Fibroblast of peridontal ligament (primary cell): Measurements from ENCODE around the gene SLC6A19.
"Not testable (repeated sequence)": the region's sequence is repeated elsewhere in the genome, so short reads cannot be mapped to it uniquely, and the experiment has no call there.

Experiments used
- DNase-seq: peaks from one replicate; pipeline ENCODE4 v3.0.0-alpha.2; 2010; ENCODE audit errors: extremely low read depth

Gene SLC6A19

DNA sequence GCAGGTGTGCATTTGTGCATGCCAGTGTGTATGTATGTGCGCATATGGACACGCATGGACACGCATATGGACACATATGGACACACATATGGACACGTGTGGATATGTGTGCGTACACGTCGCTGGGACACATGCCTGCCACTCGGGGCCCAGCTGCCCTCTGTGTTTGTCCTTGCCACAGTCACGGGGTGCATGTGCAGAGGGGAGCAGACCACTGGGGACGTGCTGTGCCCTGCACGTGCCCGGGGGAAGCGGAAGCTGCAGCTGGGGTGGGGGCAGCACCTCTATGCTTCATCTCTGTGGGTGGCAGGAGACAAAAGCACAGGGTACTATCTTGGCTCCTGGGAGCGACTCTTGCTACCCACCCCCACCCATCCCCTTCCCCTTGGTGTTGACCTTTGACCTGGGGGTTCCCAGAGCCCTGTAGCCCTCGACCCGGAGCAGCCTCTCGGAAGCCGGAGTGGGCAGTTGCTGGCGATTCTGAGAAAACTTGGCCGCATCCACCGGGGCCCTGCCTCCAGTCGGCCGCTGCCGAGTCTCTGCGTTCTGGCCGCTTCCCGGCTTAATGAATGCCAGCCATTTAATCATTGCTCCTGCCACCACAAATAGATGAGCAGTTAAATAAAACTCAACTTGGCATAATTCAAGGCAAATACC lies 21.4 kb downstream of the SLC6A19 start:
- DNase-seq, result no peak

- DNase-seq, result no peak
These were observed 21.9 kb downstream of the SLC6A19 start for GRCh38 chr5:1223278-1223670.

GRCh38 chr5:1224631-1225030 lies 23.2 kb downstream of the SLC6A19 start:
- no peak for DNase-seq

DNA sequence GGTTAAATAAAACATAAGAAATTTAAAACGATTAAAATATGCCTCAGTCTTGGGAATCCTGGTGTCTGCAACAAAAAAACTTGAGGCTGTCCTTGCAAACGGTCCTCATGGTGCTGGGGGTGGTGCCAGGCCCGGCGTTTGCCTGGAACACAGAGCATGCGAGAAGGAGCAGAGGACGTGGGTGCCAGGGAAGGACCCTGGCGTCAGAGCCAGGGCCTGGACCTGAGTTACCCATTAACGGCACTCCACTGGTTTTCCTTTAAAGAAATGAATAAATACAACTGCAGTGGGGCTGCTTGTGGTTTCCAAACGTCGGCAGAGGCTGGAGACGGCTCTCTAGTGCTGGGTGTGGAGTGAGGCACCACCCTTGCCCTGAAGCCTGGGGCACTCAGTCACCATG lies 23.7 kb downstream of the SLC6A19 start, which contains the start of gene SLC6A18:
TSS of gene SLC6A18 (plus strand) at position 301 of the 400 bp plus-strand sequence. CDS start at position 398, 97 bp downstream.
- DNase-seq, result no peak

GRCh38 chr5:1226231-1226630 lies 24.8 kb downstream of the SLC6A19 start:
- DNase-seq, result no peak

DNA sequence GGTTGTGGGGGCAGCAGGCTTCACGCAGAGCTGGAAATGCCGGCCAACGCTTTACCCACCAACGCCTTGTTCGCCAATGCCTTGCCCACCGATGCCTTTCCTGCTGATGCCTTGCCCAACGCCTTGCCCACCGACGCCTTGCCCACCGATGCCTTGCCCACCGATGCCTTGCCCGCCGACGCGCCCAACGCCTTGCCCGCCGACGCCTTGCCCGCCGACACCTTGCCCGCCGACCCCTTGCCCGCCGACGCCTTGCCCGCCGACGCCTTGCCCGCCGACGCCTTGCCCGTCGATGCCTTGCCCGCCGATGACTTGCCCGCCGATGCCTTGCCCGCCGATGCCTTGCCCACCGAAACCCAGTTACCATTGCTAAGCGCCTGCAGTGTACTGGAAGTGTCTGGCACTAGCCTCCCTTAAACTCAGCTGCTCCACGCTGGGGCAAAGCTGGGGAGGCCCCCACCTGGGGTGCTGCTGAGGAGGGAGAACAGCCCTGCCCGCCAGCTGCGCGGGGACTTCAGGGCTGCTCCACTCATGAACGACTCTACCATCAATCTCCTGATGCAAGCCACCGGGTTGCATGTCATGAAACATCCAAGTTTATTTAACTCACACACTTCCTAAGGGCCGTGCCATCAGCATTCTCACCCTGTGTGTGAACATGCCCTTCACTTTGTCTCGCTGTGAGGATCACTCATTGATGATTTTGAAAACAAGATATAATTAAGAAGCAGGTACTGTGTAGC lies 25.6 kb downstream of the SLC6A19 start:
- DNase-seq, result no peak

- no peak for DNase-seq
These were observed 26.3 kb downstream of the SLC6A19 start for GRCh38 chr5:1227667-1228066.

- no peak for DNase-seq
These were observed 26.7 kb downstream of the SLC6A19 start for GRCh38 chr5:1228120-1228519.

DNA sequence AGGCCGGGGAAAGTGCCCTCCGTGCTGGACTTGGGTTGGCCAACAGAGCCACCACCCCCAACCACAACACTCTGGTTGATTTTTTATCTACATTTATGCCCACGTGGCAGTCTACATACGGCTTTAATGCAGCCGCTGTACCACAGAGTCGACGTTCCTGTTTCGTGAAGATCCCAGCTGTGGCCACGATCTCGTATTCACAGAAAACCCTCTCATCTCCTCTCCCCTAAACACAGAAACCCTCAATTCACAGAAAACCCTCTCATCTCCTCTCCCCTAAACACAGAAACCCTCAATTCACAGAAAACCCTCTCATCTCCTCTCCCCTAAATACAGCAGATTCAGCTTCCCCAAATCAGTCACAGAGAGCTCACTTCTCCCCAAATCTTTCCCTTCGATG lies 27.6 kb downstream of the SLC6A19 start:
- DNase-seq, result not testable (repeated sequence)

DNA sequence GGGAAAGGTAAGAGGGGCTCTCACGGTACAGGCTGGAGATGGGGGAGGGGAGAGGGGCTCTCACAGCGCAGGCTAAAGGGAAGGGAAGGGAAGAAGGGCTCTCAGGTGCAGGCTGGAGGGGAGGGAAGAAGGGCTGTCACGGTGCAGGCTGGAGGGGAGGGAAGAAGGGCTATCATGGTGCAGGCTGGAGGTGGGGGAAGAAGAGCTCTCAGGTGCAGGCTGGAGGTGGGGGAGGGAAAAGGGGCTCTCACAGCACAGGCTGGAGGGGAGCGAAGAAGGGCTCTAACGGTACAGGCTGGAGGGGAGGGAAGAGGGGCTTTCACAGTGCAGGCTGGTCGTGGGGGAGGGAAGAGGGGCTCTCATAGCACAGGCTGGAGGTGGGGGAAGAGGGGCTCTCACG lies 28.4 kb downstream of the SLC6A19 start:
- DNase-seq, result no peak

- DNase-seq, result no peak
These were observed 29.2 kb downstream of the SLC6A19 start for GRCh38 chr5:1230551-1230950.

DNA sequence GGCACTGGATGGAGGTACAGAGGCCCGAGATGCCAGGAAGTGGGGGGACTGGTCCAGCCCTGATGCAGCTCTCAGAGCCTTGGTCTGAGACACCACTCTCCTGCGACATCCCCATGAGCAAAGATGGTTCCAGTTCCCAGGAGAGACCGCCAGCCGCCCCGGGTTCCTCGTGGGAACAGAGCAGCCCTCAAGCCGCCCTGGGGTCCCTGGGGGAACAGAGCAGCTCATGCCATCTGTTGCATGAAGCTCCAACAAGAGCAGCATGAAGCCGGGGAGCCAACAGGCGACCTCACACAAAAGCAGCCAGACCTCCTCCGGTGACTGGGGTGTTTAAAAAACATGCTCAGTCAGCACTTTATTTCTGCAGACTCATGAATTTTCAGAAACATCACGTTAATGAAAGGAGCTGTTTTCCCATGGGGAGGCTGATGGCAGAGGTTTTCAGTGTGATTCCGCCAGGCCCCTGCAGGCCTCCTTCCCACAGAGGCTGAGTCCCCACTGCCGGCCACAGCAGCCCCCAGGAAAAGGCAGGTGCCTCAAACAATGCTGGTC lies 30.0 kb downstream of the SLC6A19 start:
- DNase-seq, result no peak

DNA sequence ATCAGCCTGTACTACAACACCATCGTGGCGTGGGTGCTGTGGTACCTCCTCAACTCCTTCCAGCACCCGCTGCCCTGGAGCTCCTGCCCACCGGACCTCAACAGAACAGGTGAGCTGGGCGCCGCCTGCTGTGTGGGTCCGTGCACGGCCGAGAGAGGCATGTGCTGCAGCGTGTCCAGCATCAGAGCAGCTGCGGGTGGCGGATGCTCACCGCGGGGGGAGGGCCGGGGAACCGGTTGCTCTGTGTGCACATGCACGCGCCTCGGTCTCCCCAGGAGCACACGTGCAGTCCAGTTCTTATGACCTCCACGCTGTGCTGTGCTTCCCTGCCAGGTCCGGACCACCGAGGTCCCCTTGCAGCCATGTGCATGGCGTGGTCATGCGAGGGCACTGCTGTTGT lies 31.4 kb downstream of the SLC6A19 start:
- DNase-seq, result no peak

DNA sequence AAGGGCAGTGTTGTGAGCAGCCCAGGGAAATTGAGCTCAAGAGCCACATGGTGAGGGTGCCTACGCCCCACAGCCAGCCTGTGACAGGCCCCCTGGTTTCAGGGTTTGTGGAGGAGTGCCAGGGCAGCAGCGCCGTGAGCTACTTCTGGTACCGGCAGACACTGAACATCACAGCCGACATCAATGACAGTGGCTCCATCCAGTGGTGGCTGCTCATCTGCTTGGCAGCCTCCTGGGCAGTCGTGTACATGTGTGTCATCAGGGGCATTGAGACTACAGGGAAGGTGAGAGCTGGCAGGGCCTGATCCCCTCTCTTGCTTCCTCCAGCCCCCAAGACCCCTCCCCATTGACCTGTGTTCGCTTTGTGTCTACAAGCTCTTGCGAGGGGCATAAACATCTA lies 34.0 kb downstream of the SLC6A19 start:
- no peak for DNase-seq

GRCh38 chr5:1235838-1236237 lies 34.4 kb downstream of the SLC6A19 start:
- DNase-seq, result no peak

DNA sequence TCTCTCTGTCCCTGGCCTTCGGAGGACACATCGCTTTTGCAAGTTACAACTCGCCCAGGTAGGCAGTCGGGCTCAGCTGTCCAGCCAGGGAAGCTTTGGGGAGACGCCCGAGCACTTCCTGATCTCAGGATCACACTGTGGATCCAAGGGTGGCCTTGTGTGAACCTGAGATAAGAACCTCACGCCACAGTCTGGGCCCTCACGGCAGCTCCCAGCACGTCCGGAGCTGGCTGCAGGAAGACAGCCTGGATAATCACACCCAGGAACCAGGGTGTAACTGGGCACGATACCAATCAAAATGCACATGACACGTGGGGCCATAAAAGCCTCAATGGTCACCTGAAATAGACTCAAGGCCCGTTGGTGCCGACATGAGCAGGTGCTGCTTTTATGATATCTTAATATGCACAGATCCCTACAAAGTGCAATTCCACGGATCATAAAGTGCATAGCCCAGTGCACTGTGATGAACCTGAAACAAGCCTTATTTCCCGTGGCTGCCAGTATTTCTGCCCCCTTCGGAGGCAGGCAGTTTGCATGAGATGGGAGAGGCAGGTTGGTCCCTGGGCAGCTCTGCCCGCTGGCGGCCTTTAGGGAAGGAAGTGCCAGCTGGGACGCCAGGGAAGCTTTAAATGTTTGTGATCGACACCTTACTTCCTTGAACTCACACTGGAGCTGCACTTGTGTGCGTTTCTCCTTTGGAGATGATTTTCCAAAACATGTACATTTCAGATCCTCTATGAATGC lies 38.3 kb downstream of the SLC6A19 start:
- DNase-seq, result no peak

GRCh38 chr5:1240496-1241260 lies 39.3 kb downstream of the SLC6A19 start:
- DNase-seq, result no peak

- DNase-seq, result no peak
These were observed 40.2 kb downstream of the SLC6A19 start for GRCh38 chr5:1241509-1242080.

DNA sequence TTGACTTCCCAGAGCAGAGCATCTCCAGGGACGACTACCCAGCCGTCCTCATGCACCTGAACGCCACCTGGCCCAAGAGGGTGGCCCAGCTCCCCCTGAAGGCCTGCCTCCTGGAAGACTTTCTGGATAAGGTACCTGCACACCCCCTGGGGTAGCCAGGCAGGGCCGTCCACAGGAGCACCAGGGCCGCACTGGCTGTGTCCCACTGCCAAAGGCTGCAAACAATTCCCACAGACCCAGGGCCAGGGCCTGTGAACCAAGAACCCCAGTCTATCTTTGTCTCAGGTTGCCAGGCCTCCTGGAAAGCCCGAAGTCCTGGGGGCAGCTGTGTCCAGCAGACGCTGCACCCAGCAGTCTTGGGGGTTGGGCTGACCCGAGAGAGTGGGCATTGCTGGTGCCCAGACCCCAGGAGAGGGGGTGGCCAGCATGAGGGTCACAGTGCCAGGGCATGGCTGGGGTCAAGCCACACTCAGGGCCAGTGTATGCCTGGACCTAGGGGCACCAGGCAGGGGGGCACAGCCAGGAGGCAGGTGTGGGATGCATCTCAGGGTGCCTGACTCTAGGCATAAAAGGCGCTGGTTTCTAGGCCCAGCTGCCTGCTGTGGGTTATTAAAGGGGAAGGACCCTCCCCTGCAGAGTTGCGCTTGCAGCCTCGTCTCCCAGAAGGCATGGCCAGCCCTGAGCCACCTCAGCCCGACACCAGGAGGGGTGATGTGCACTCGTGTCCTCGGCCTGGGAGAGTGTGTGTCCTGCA lies 41.5 kb downstream of the SLC6A19 start:
- DNase-seq, result no peak

GRCh38 chr5:1243487-1244130 lies 42.2 kb downstream of the SLC6A19 start:
- DNase-seq, result no peak
